Epithelial cell of umbilical artery (primary cell): ENCODE data around the gene UBAP2L. TPM values are rescaled to one million over a fixed set of nuclear protein-coding genes. Genes with fewer than 3 reads are reported as not detected.

ENCODE experiments used
- total RNA-seq: library from RNA; depleted of rRNA; stranded (reverse); fragments of >200 nt; gene quantifications from 2 replicates; pipeline ENCODE4 v1.2.3, GENCODE V29; 2014

The UBAP2L gene, protein sequence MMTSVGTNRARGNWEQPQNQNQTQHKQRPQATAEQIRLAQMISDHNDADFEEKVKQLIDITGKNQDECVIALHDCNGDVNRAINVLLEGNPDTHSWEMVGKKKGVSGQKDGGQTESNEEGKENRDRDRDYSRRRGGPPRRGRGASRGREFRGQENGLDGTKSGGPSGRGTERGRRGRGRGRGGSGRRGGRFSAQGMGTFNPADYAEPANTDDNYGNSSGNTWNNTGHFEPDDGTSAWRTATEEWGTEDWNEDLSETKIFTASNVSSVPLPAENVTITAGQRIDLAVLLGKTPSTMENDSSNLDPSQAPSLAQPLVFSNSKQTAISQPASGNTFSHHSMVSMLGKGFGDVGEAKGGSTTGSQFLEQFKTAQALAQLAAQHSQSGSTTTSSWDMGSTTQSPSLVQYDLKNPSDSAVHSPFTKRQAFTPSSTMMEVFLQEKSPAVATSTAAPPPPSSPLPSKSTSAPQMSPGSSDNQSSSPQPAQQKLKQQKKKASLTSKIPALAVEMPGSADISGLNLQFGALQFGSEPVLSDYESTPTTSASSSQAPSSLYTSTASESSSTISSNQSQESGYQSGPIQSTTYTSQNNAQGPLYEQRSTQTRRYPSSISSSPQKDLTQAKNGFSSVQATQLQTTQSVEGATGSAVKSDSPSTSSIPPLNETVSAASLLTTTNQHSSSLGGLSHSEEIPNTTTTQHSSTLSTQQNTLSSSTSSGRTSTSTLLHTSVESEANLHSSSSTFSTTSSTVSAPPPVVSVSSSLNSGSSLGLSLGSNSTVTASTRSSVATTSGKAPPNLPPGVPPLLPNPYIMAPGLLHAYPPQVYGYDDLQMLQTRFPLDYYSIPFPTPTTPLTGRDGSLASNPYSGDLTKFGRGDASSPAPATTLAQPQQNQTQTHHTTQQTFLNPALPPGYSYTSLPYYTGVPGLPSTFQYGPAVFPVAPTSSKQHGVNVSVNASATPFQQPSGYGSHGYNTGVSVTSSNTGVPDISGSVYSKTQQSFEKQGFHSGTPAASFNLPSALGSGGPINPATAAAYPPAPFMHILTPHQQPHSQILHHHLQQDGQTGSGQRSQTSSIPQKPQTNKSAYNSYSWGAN
- 45.5 and 57.3 TPM in 2 replicates for total RNA-seq

DNA sequence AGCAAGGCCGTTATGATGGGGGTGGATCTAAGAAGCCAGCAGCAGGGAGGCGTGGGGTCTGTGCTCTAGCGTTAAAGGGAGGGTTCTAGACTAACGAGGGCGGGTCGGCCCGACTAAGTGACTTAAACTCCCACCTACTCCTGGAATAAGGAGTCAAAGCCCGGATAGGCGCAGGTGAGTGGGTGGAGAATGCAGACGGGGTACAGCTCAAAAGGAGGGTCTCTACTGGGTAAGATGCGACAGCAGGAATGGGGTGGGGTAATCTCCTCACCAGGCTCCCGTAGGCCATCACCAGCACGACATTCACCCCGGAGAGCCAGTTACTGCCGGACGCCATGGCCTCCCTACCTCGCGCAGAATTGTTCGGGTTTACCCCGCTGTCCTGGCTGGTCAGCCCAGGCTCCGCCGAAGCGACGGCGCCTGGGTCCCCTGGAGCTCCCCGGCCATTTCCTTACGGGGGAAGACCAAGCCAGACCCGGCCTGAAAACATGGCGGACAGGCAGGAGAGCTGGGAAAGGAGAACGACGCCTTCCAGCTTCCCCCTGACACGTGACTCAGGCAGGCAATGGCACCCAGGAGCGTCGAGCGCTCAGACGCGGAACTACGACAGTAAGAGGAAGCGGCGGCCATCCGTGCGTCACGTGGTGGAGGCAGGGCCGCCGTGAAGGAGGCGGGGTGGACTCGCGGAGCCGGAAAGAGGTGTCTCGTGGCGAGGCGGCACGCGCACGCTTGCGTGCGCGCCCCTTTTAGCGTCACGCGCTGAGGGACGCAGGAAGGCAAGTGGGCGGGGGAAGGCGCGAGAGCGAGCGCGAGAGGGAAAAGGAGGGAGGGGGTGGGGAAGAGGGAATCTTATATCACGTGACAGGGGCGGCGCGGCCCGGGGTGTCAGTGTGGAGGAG, at the start of gene UBAP2L:
TSS of gene UBAP2L (plus strand) at position 885 of the 899 bp plus-strand sequence. CDS start 4,169 bp downstream, outside the sequence.

DNA sequence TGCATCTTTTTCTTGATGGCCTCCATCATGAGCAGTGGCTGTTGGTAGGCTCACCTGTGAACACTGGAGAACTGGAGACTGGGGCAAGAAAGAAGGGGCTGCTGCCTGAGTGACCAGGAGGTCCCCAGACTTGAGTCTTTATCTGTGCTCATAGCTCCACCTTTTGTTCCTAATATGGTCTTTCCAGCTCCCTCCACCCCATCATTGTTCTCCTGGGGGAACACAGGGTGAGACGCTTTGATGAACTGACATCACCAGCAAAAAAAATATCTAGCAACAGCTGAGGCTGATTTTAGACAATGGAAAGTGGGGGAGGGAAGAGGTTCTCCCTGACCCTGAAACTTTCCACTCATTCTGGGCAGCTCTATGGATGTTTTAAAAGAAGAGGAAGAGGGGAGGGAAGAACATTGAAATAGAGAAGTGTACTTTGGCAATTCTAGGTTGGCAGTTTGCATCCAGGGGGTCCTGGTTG, 28.7 kb upstream of the UBAP2L start, which contains the start of gene TPM3:
TSS of gene TPM3 (minus strand) at position 111 of the 472 bp plus-strand sequence. CDS start at position 29, 82 bp downstream.

DNA sequence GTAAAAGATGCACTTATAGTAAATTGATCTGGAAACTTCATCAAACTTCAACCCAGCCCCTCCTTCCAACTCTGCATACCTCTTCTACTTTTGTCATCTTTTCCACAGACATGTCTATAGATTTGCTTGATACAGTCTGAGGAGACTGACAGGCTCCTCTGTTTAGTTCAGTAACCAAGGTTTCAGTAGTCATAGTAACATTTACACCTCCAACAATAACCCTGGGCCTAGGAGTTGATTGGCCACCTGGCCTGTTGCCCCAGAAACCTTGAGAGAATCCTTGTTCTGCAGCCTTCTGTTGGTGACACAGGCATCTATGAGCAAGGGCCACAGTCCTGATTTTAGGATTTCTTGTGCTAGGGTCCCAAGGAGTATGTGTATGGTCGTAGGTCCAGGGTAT, 14.6 kb upstream of the UBAP2L start, which contains the start of gene CFAP141:
TSS of gene CFAP141 (minus strand) at position 138 of the 400 bp plus-strand sequence. CDS start at position 112, 26 bp downstream.

DNA sequence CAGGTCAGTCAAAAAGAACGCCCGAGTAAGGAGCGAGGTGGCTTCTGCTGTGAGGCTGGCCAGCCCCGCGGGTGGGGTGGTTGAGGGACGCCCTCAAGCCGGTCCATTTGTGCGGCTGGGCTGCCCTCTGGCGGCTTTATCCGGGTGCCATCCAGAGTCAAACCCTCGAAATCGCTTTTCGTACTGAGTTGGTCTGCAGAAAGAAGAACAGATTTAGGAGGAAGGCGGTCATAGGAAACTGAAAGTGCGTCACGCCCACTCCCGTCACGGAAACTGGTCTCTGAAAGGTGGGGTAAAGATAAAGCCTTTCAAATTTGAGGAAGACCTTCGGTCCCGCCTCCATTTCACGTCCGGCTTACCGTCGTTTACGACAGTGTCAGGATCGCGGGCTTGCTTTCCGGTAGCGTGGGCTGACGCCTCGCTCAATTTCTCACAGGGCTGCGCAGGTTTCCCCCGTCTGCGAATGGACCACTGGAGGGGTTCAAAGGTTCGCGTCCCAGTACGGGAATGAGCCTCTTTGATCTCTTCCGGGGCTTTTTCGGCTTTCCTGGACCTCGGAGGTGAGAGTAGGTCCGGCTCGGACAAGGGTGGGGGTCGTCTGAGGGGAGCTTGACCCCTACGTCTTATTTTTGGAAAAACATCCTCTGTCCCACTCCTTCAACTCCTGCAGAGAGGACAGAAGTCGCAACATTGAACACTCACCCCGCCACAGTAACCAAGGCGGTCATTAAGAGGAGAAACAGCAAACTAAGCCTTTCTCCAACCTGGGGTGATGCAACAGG, 51.7 kb downstream of the UBAP2L start, which contains the start of gene HAX1:
TSS of gene HAX1 (plus strand) at position 413 of the 782 bp plus-strand sequence. CDS start at position 508, 95 bp downstream.

Other genes starting within 250 kb of the UBAP2L start
- gene JTB, start 243.3 kb upstream of the UBAP2L start, total RNA-seq, result 126 and 138 TPM in 2 replicates
- gene RAB13, start 234.6 kb upstream of the UBAP2L start, total RNA-seq, result 37.4 and 44.2 TPM in 2 replicates
- gene RPS27, start 230.2 kb upstream of the UBAP2L start, total RNA-seq, result 390 and 805 TPM in 2 replicates
- gene NUP210L, start 65.9 kb upstream of the UBAP2L start, total RNA-seq, result under 0.01 TPM in 1 of 2 replicates, not detected in the other
- gene TPM3, start 28.9 kb upstream of the UBAP2L start, total RNA-seq, result 794 and 906 TPM in 2 replicates
- not detected in 2 replicates for gene CFAP141, start 14.6 kb upstream of the UBAP2L start, total RNA-seq
- 124 and 186 TPM in 2 replicates for gene HAX1, start 51.7 kb downstream of the UBAP2L start, total RNA-seq
- under 0.01 TPM in 1 of 2 replicates, not detected in the other for gene AQP10, start 100.1 kb downstream of the UBAP2L start, total RNA-seq
- 67.9 and 95.4 TPM in 2 replicates for gene ATP8B2, start 104.6 kb downstream of the UBAP2L start, total RNA-seq
- gene IL6R, start 184.4 kb downstream of the UBAP2L start, total RNA-seq, result 0.65 and 4.1 TPM in 2 replicates